Psoas muscle (tissue), 8 donors: ENCODE data around the gene WFDC13. TPM values are rescaled to one million over a fixed set of nuclear protein-coding genes. Genes with fewer than 3 reads are reported as not detected.

Experiments
- ATAC-seq, 4 donors: fragments of 200-7000 bp; cut with Tn5 transposase; one replicate each; pipeline ENCODE4 v1.9.1; 2020; ENCODE audit warnings: moderate library complexity in 3 of 4, mild to moderate bottlenecking in 2 of 4
- DNase-seq, 2 donors: peaks; one replicate each; pipeline ENCODE4 v3.0.0-alpha.2; 2020
- H3K27ac ChIP-seq: fragments of 200-600 bp; one replicate; pipeline ENCODE4 v1.8.0; 2022
- H3K27me3 ChIP-seq, 3 donors: fragments of 200-600 bp in 1 of 3; one replicate each; pipeline versions ENCODE4 v1.6.1 to v1.8.0; 2013 to 2022; ENCODE audit warnings: low read length in 2 of 3, mild to moderate bottlenecking in 2 of 3, moderate library complexity in 1 of 3; ENCODE audit not compliant: insufficient read depth in 3 of 3
- H3K36me3 ChIP-seq, 2 donors: fragments of 200-600 bp in 1 of 2; one replicate each; pipeline versions ENCODE4 v1.6.1 to v1.8.0; 2013 to 2022; ENCODE audit warnings: low read depth in 1 of 2, mild to moderate bottlenecking in 1 of 2, moderate library complexity in 1 of 2; ENCODE audit not compliant: insufficient read depth in 1 of 2
- H3K4me1 ChIP-seq: fragments of 200-600 bp; one replicate; pipeline ENCODE4 v1.8.0; 2022
- H3K4me3 ChIP-seq: fragments of 200-600 bp; one replicate; pipeline ENCODE4 v1.8.0; 2022; ENCODE audit warnings: mild to moderate bottlenecking
- H3K9me3 ChIP-seq: fragments of 200-600 bp; one replicate; pipeline ENCODE4 v1.8.0; 2022
- CTCF ChIP-seq: fragments of 200-600 bp; IDR thresholded peaks from one replicate; pipeline ENCODE4 v1.8.0; 2022; ENCODE audit warnings: antibody characterized with exemption
- WGBS, 3 donors: extraction: QIAGEN DNeasy Blood & Tissue Kit; methylation state at CpG; one replicate each; pipeline versions ENCODE4 v1.1.6 to v1.1.7; 2013; 5-methylcytosine and 5-hydroxymethylcytosine counted together
- intact Hi-C, 2 donors: fragments of 100-400 bp; cut with DNase I; formaldehyde crosslinking; loops; one replicate each; pipeline versions ENCODE4 v1.11.0 to v1.14.2; 2022
- polyA plus RNA-seq, 3 donors: library from polyadenylated mRNA; stranded (reverse); fragments of 200-250 nt; gene quantifications; one replicate each; pipeline ENCODE4 v1.2.3, GENCODE V29; 2013
- total RNA-seq, 4 donors: library from RNA; stranded (reverse); fragmentation: NEBNext Ultra II Directional in 2 of 4; extraction: Animal tissue kit (Norgen Biotek cat#: 25700) in 2 of 4; gene quantifications; one replicate each; pipeline versions ENCODE4 v1.2.1 to v1.2.4, GENCODE V29; 2021 to 2023
- donor health status: healthy with polysubstance abuse.
- donor health status: DM: no; HTN: no; CAD: no; lungs with moderate emphysema.
- donor health status: Bipolar disorder and iron deficiency.
- donor health status: healthy.
- donor health status: DM: yes; HTN: yes; CAD: no.
- donor health status: DM: no; HTN: no; CAD: no.
- donor health status: DM: no; HTN: no; CAD: no.
- donor health status: DM: yes; HTN: yes; CAD: no.

The WFDC13 gene
- total and polyA plus RNA-seq, 7 donors, result not detected

GRCh38 chr20:45758096-45758495 lies 56.3 kb downstream of the WFDC13 start:
- DNase-seq, result no peak
- H3K36me3 ChIP-seq, result no peaks in the 10 kb centered on the region
- no peak for TF ChIP-seq CTCF
- no peaks in the 10 kb centered on the region for H3K9me3 ChIP-seq
- ATAC-seq, result no peak
- H3K27ac ChIP-seq, result no peak overlapping the region
- intact Hi-C loops, result no loop called here
- H3K4me3 ChIP-seq, result no peak overlapping the region
- WGBS, 3 donors, result 85 to 91% (median 87%) methylated on average over 4 of the region's 4 CpGs
- H3K4me1 ChIP-seq, result no peaks in the 10 kb centered on the region
- no peaks in the 10 kb centered on the region for H3K27me3 ChIP-seq

Other genes with a start within 250 kb of the WFDC13 start
- gene WFDC2, start 232.3 kb upstream of the WFDC13 start, total RNA-seq, result under 1 TPM in 2 of 4 donors, not detected in 2; 0.44 to 0.74 TPM
- under 1 TPM in 2 of 3 donors, not detected in 1; 0.22 to 0.31 TPM for gene WFDC2, start 232.3 kb upstream of the WFDC13 start, polyA plus RNA-seq
- gene SPINT3, start 186.4 kb upstream of the WFDC13 start, total RNA-seq, result not detected
- gene SPINT3, start 186.4 kb upstream of the WFDC13 start, polyA plus RNA-seq, result not detected
- not detected for gene WFDC6, start 162.6 kb upstream of the WFDC13 start, total RNA-seq
- gene WFDC6, start 162.6 kb upstream of the WFDC13 start, polyA plus RNA-seq, result not detected
- gene EPPIN, start 154.6 kb upstream of the WFDC13 start, total RNA-seq, result not detected
- not detected for gene EPPIN, start 154.6 kb upstream of the WFDC13 start, polyA plus RNA-seq
- not detected for gene WFDC8, start 122.8 kb upstream of the WFDC13 start, total RNA-seq
- not detected for gene WFDC8, start 122.8 kb upstream of the WFDC13 start, polyA plus RNA-seq
- gene WFDC10A, start 72.3 kb upstream of the WFDC13 start, total RNA-seq, result not detected
- not detected for gene WFDC10A, start 72.3 kb upstream of the WFDC13 start, polyA plus RNA-seq
- not detected for gene WFDC9, start 70.8 kb upstream of the WFDC13 start, total RNA-seq
- not detected for gene WFDC9, start 70.8 kb upstream of the WFDC13 start, polyA plus RNA-seq
- gene WFDC11, start 31.8 kb upstream of the WFDC13 start, total RNA-seq, result not detected
- gene WFDC11, start 31.8 kb upstream of the WFDC13 start, polyA plus RNA-seq, result not detected
- gene WFDC10B, start 3.0 kb downstream of the WFDC13 start, total RNA-seq, result not detected
- not detected for gene WFDC10B, start 3.0 kb downstream of the WFDC13 start, polyA plus RNA-seq
- not detected for gene SPINT4, start 20.3 kb downstream of the WFDC13 start, total RNA-seq
- not detected for gene SPINT4, start 20.3 kb downstream of the WFDC13 start, polyA plus RNA-seq
- 1 to 10 TPM in 1 of 4 donors, under 1 TPM in 2, not detected in 1; 0.64 to 1.2 (median 0.73) TPM for gene WFDC3, start 89.8 kb downstream of the WFDC13 start, total RNA-seq
- under 1 TPM; 0.51 to 0.79 (median 0.61) TPM for gene WFDC3, start 89.8 kb downstream of the WFDC13 start, polyA plus RNA-seq
- 10 to 100 TPM; 40.6 to 56.7 (median 44.9) TPM for gene DNTTIP1, start 89.9 kb downstream of the WFDC13 start, total RNA-seq
- 10 to 100 TPM; 28.3 to 56.8 (median 53.9) TPM for gene DNTTIP1, start 89.9 kb downstream of the WFDC13 start, polyA plus RNA-seq
- under 1 TPM; 0.32 to 0.42 (median 0.38) TPM for gene UBE2C, start 110.6 kb downstream of the WFDC13 start, total RNA-seq
- under 1 TPM in 2 of 3 donors, not detected in 1; 0.35 to 0.40 TPM for gene UBE2C, start 110.6 kb downstream of the WFDC13 start, polyA plus RNA-seq
- 1,000 to 10,000 TPM; 1,390 to 3,666 (median 2,654) TPM for gene TNNC2, start 125.3 kb downstream of the WFDC13 start, total RNA-seq
- over 10,000 TPM in 1 of 3 donors, 1,000 to 10,000 TPM in 2; 2,508 to 10,677 (median 9,192) TPM for gene TNNC2, start 125.3 kb downstream of the WFDC13 start, polyA plus RNA-seq
- 10 to 100 TPM; 22.3 to 44.9 (median 31.6) TPM for gene SNX21, start 131.8 kb downstream of the WFDC13 start, total RNA-seq
- 10 to 100 TPM in 2 of 3 donors, 1 to 10 TPM in 1; 8.7 to 63.9 (median 21.2) TPM for gene SNX21, start 131.8 kb downstream of the WFDC13 start, polyA plus RNA-seq
- 10 to 100 TPM; 20.3 to 29.6 (median 24.9) TPM for gene ACOT8, start 155.4 kb downstream of the WFDC13 start, total RNA-seq
- 10 to 100 TPM; 20.2 to 32.9 (median 29.3) TPM for gene ACOT8, start 155.4 kb downstream of the WFDC13 start, polyA plus RNA-seq
- gene ZSWIM3, start 155.6 kb downstream of the WFDC13 start, total RNA-seq, result 1 to 10 TPM; 1.4 to 2.7 (median 1.5) TPM
- 1 to 10 TPM; 1.1 to 2.0 (median 1.5) TPM for gene ZSWIM3, start 155.6 kb downstream of the WFDC13 start, polyA plus RNA-seq
- 1 to 10 TPM; 6.1 to 10.0 (median 7.7) TPM for gene ZSWIM1, start 179.2 kb downstream of the WFDC13 start, total RNA-seq
- 1 to 10 TPM; 3.5 to 5.3 (median 4.9) TPM for gene ZSWIM1, start 179.2 kb downstream of the WFDC13 start, polyA plus RNA-seq
- gene SPATA25, start 185.6 kb downstream of the WFDC13 start, total RNA-seq, result 1 to 10 TPM; 1.3 to 2.7 (median 1.9) TPM
- gene SPATA25, start 185.6 kb downstream of the WFDC13 start, polyA plus RNA-seq, result 1 to 10 TPM; 1.0 to 2.7 (median 1.6) TPM
- gene NEURL2, start 189.2 kb downstream of the WFDC13 start, total RNA-seq, result 10 to 100 TPM in 1 of 4 donors, 1 to 10 TPM in 3; 5.3 to 11.8 (median 8.2) TPM
- 1 to 10 TPM; 4.3 to 8.0 (median 7.2) TPM for gene NEURL2, start 189.2 kb downstream of the WFDC13 start, polyA plus RNA-seq
- 10 to 100 TPM; 43.0 to 55.4 (median 47.3) TPM for gene CTSA, start 189.3 kb downstream of the WFDC13 start, total RNA-seq
- 10 to 100 TPM; 41.3 to 59.8 (median 51.8) TPM for gene CTSA, start 189.3 kb downstream of the WFDC13 start, polyA plus RNA-seq
- 10 to 100 TPM; 19.0 to 38.0 (median 33.9) TPM for gene PLTP, start 210.1 kb downstream of the WFDC13 start, total RNA-seq
- 10 to 100 TPM in 2 of 3 donors, 1 to 10 TPM in 1; 7.9 to 14.4 (median 13.1) TPM for gene PLTP, start 210.1 kb downstream of the WFDC13 start, polyA plus RNA-seq
- 10 to 100 TPM; 24.7 to 46.7 (median 32.0) TPM for gene PCIF1, start 232.6 kb downstream of the WFDC13 start, total RNA-seq
- gene PCIF1, start 232.6 kb downstream of the WFDC13 start, polyA plus RNA-seq, result 10 to 100 TPM; 26.0 to 41.3 (median 29.7) TPM